Measurements from ENCODE around the gene DTD2. TPM values are rescaled to one million over a fixed set of nuclear protein-coding genes. Genes with fewer than 3 reads are reported as not detected.

Gene DTD2
- total RNA-seq, 1 donor from 2014 or later = 19.8 TPM

DNA sequence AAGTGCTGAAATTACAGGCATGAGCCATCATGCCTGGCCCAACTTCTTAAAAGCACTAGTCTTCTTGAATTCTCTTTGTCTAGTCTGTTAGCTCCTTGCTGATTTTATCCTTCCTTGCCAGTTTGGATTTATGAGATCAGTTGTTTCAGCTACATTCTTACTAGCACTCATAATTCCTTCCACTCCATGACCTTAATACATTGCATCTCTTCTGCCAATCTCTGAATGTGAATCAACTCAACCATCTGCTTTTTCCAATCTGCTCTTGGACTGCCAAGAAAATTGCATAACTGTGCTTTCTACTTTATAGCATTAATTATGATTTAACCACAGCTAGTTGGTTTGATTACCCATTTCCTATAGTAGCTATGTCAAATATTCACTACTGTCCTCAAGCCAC, 22.0 kb downstream of the DTD2 start:
- ChIA-PET CTCF (no interaction called here), POLR2A (interaction anchor here (0.9 to 1.2 kb wide), 2 partner anchors 14 to 22 kb away, joined by 3 read pairs; partner anchors contain the start of genes DTD2 and HEATR5A)
- Mint-ChIP-seq H3K4me1 (peaks cover 5% of the 10 kb centered on the region), H3K4me3 (no peak overlapping the region), H3K36me3 (ENCODE audit: low read depth) (peaks cover 9% of the 10 kb centered on the region), H3K9me3 (peaks cover 6% of the 10 kb centered on the region), H3K27me3 (no peaks in the 10 kb centered on the region), H3K27ac (no peak overlapping the region)
- DNase-seq = no peak
- intact Hi-C loops (cut with micrococcal nuclease) = no loop called here
- TF ChIP-seq, protein P1, sequence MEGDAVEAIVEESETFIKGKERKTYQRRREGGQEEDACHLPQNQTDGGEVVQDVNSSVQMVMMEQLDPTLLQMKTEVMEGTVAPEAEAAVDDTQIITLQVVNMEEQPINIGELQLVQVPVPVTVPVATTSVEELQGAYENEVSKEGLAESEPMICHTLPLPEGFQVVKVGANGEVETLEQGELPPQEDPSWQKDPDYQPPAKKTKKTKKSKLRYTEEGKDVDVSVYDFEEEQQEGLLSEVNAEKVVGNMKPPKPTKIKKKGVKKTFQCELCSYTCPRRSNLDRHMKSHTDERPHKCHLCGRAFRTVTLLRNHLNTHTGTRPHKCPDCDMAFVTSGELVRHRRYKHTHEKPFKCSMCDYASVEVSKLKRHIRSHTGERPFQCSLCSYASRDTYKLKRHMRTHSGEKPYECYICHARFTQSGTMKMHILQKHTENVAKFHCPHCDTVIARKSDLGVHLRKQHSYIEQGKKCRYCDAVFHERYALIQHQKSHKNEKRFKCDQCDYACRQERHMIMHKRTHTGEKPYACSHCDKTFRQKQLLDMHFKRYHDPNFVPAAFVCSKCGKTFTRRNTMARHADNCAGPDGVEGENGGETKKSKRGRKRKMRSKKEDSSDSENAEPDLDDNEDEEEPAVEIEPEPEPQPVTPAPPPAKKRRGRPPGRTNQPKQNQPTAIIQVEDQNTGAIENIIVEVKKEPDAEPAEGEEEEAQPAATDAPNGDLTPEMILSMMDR (IDR thresholded peaks at IDR 0.05) = no peak
- no peak for ATAC-seq (ENCODE audit: low read depth)

DNA sequence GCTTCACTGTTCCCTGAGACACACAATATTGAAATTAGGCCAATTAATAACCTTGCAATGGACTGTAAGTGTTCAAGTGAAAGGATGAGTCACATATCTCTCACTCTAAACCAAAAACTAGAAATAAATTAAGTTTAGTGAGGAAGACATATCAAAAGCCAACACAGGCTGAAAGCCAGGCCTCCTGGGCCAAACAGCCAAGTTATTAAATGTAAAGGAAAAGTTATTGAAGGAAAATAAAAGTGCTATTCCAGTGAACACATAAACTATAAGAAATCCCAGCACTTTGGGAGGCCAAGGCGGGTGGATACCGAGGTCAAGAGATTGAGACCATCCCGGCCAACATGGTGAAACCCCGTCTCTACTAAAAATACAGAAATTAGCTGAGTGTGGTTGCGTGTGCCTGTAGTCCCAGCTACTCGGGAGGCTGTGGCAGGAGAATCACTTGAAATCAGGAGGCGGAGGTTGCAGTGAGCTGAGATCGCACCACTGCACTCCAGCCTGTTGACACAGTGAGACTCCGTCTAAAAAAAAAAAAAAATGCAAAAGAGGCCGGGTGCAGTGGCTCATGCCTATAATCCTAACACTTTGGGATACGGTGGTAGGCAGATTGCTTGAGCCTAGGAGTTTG, 26.6 kb downstream of the DTD2 start:
- intact Hi-C loops (cut with micrococcal nuclease) = no loop called here

DNA sequence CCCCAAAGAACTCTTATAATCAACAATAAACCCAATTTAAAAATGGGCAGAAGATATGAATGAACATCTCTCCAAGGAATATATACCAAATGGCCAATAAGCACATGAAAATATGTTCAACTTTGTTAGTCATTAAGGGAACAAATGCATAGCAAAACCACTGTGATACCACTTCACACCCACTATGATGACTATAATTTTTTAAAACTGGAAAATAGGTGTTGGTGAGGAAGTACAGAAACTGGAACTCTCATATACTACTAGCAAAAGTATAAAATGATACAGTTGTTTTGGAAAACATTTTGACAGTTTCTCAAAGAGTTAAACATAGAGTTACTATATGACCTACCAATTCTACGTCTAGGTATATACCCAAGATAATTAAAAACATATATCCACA, 27.5 kb downstream of the DTD2 start:
- Mint-ChIP-seq H3K36me3 (ENCODE audit: low read depth) (peaks cover 5% of the 10 kb centered on the region), H3K27ac (no peak overlapping the region), H3K4me1 (no peaks in the 10 kb centered on the region), H3K4me3 (no peak overlapping the region), H3K9me3 (peaks cover 6% of the 10 kb centered on the region), H3K27me3 (no peaks in the 10 kb centered on the region)
- ChIA-PET CTCF (no interaction called here), POLR2A (no interaction called here)
- intact Hi-C loops (cut with micrococcal nuclease) = no loop called here
- no peak for DNase-seq
- ATAC-seq (ENCODE audit: low read depth) = no peak
- TF ChIP-seq, protein P1 (IDR thresholded peaks at IDR 0.05) = no peak

More for the DNA sequence above, 26.6 kb downstream of the DTD2 start:
- H3K4me1 Mint-ChIP-seq = peaks cover 4% of the 10 kb centered on the region
- ATAC-seq (ENCODE audit: low read depth) (no peak), DNase-seq (no peak)
- H3K9me3 Mint-ChIP-seq = peaks cover 6% of the 10 kb centered on the region
- H3K27me3 Mint-ChIP-seq = no peaks in the 10 kb centered on the region
- ChIA-PET CTCF (no interaction called here), POLR2A (interaction anchor here (1.9 kb wide), 1 partner anchor 10 kb away, joined by 9 read pairs; the partner anchor contains the start of gene HEATR5A)
- TF ChIP-seq, protein P1 (IDR thresholded peaks at IDR 0.05) = no peak
- no peak overlapping the region for H3K4me3 Mint-ChIP-seq
- no peak overlapping the region for H3K27ac Mint-ChIP-seq
- H3K36me3 Mint-ChIP-seq (ENCODE audit: low read depth) = peaks cover 5% of the 10 kb centered on the region

DNA sequence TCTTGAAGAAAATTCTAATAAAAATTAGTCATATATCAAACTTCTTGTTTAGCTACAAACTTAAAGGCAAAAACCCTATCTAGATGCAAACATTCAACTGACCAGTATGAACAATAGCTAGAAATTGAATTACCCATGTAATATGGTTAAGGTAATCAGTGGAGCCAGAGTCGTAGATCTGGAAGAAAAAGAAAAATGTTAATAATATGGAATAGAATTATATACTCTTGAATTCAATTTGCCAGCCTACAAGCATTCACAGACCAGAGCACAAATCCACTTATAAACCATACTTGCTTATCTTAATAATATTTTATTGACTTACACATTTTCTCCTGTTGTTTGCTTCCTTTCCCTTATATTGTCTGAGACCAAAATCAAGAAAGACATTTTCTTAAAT, 29.3 kb downstream of the DTD2 start:
- CTCF ChIA-PET = interaction anchor here (1.1 kb wide), 1 partner anchor 33 kb away, joined by 3 read pairs; no protein-coding TSS in a partner anchor
- no peaks in the 10 kb centered on the region for H3K4me1 Mint-ChIP-seq
- H3K36me3 Mint-ChIP-seq (ENCODE audit: low read depth) = peaks cover 5% of the 10 kb centered on the region
- H3K27me3 Mint-ChIP-seq = no peaks in the 10 kb centered on the region
- ATAC-seq (ENCODE audit: low read depth) = no peak
- intact Hi-C loops (cut with micrococcal nuclease) = no loop called here
- TF ChIP-seq, protein P1 (IDR thresholded peaks at IDR 0.05) = no peak
- H3K9me3 Mint-ChIP-seq = peaks cover 6% of the 10 kb centered on the region
- POLR2A ChIA-PET = interaction anchor here (1.2 kb wide), 1 partner anchor 29 kb away, joined by 3 read pairs; the partner anchor contains the start of gene DTD2
- no peak overlapping the region for H3K4me3 Mint-ChIP-seq
- DNase-seq = no peak
- no peak overlapping the region for H3K27ac Mint-ChIP-seq

DNA sequence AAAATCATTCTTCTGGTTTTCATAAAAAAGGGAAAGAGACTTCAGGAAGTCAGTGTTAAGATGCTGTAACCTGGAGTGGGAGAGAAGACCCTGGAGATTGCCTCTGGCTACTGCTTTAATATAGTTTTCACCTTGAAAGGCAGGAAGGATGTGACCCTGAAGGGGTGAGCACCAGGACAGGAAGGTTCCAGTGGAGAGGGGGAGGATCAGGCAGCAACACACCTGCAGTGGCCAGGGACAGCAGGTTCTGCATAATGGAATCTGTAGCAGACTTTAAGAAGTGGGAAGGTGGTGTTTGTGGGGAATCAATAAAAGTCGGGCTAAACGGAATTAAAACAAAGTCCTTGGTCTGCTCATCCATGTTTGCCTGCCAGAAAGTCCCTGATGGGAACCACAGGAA, 30.6 kb downstream of the DTD2 start:
- H3K27ac Mint-ChIP-seq = no peak overlapping the region
- DNase-seq (no peak), ATAC-seq (ENCODE audit: low read depth) (no peak)
- TF ChIP-seq, protein P1 (IDR thresholded peaks at IDR 0.05) = no peak
- ChIA-PET CTCF (no interaction called here), POLR2A (no interaction called here)
- H3K4me1 Mint-ChIP-seq = no peaks in the 10 kb centered on the region
- no peak overlapping the region for H3K4me3 Mint-ChIP-seq
- no peaks in the 10 kb centered on the region for H3K9me3 Mint-ChIP-seq
- no peaks in the 10 kb centered on the region for H3K36me3 Mint-ChIP-seq (ENCODE audit: low read depth)
- H3K27me3 Mint-ChIP-seq = no peaks in the 10 kb centered on the region
- intact Hi-C loops (cut with micrococcal nuclease) = no loop called here
